LHCN-M2 (cell line): ENCODE results near the gene PASD1. TPM values are rescaled to one million over a fixed set of nuclear protein-coding genes. Genes with fewer than 3 reads are reported as not detected.
"Not testable (repeated sequence)": the region's sequence is repeated elsewhere in the genome, so short reads cannot be mapped to it uniquely, and the experiment has no call there.

Source experiments
- DNase-seq: peaks from one replicate; pipeline ENCODE4 v3.0.0-alpha.2; 2012; ENCODE audit warnings: low read depth
- total RNA-seq: library from RNA; depleted of rRNA; stranded (reverse); fragments of >200 nt; gene quantifications from 2 replicates; pipeline ENCODE4 v1.2.3, GENCODE V29; 2014

PASD1 gene
- total RNA-seq, 1 experiment from 2014 or later: not detected

GRCh38 chrX:151624677-151625076 is 61.2 kb downstream of the PASD1 start:
- no peak for DNase-seq

GRCh38 chrX:151631822-151632221 is 68.3 kb downstream of the PASD1 start:
- no peak for DNase-seq

GRCh38 chrX:151633157-151633556 is 69.7 kb downstream of the PASD1 start:
- no peak for DNase-seq

DNA sequence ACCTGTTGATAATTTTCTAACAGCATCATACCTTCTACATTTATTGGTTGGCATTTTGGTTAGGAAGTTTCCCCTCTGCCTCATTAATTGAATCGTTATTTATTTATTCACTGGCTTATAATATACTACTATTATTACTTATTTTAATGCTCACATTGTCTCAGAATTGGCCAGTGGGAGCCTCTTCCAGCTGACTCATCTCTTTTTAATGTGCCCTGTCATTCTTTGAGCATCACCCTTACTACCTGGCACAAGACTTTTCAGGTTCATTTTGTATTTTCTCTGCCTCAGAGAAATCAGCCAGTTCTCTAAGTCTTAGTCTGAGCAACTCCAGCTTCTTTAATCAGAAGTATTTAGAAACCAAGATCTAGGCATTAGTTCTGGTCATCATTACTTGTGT is 71.5 kb downstream of the PASD1 start:
- no peak for DNase-seq

- no peak for DNase-seq
Measured at GRCh38 chrX:151641564-151641963, 78.1 kb downstream of the PASD1 start.

DNA sequence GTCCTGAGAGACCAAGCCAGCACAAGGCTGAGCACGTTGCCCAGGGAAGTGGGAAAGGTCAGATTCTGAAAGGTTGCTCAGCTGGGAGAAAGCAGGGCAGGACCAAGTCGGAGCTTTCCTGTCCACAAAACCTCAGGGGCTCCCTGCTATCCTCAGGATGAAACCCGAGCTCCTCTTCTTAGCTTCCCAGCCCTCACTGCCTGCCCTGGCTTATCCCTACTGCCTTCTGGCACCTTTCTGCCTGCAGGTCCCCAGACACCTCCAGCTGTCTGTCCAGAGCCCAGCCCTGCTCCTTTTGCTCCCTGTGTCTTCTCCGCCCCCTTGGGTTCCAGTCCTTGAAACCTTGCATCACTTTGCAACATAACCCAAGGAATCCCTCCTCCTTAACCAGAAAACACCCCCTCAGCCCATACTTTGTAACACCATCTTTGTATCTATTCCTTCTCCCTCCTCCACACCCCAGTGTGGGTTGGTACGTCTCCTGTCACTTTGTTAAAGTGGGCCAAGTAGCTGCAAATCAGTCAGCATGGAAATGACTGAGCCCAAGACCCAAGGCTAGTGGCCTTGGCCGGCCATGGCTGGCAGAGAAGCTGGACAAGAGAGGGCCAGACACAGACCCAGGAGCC is 111.8 kb downstream of the PASD1 start:
- no peak for DNase-seq

- DNase-seq: no peak
Measured at GRCh38 chrX:151676196-151676595, 112.7 kb downstream of the PASD1 start.

DNA sequence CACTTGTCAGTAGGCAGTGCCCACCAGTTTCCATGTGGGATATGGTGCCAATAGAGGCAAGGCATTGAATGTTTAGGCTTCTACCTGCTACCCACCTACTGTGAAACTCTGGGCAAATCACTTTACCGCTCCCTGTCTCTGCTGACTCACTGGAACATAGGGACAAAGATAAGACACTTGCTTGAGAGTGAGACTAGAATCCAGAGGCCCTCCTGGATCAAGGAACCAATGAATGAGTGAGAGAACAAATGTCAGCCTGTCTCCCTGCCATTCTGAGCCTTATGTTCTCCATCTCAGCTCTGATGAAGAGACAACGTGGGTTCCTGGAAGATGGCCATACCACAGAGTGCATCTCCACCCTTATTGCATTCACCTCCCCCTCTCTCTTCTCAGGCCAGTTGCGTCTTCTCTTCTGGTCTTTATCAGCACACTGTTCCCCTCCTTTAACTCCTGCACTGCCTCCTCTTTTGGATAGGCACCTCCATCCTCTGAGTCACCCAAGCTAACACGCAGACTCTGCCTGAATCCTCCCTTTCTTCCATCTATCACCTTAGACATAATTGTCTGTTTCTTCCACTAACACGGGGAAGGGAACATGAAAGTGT is 116.4 kb downstream of the PASD1 start:
- no peak for DNase-seq

DNA sequence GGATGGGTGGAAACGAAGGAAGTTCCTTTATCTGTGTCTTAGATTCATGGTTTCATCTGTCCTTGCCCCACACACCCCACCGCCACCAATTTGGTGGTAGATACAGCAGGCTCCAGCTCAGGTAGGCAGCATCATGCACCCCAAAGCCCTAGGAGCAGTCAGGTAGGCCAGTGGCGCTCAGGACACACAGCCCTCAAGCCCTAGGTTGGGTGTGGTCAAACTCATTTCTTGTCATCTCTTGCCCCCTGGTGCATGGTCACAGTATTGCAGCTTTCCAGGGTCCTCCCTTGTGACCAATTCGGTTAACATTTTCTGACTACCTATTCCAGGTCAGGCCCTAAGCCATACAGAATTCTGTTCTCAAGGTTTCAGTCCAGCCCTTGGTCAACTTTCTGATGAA is 117.3 kb downstream of the PASD1 start:
- DNase-seq: peak; percentile 0

- no peak for DNase-seq
Measured at GRCh38 chrX:151687635-151688034, 124.2 kb downstream of the PASD1 start.

- no peak for DNase-seq
Measured at GRCh38 chrX:151688695-151689094, 125.2 kb downstream of the PASD1 start.

- DNase-seq: no peak
Measured at GRCh38 chrX:151692825-151693224, 129.3 kb downstream of the PASD1 start.

DNA sequence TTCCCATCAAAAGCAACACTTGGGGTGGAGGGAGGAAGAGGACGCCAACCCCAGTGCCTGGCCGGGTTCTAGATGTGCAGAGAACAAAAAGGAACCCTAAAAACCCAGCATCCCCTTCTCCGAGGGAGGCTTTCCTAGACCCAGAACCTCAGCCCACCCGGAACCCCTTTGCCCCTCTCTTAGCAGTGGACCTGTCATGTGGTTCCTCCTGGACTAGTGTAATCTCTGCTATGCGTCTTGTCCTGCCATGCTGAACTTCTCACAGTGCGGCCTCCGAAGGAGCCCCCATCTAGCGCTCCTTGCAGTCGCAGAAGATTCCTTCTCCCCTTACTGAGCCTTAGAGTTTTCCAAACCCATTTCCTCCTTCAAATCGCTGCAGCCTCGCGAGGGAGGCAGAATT is 130.6 kb downstream of the PASD1 start:
- DNase-seq: no peak

GRCh38 chrX:151694661-151695582 is 131.4 kb downstream of the PASD1 start, which contains the start of gene PRRG3:
Gene PRRG3 (plus strand): TSS chrX:151695458. CDS start chrX:151698815, 3,357 bp downstream.
- DNase-seq: no peak

GRCh38 chrX:151695583-151696340 is 132.3 kb downstream of the PASD1 start:
- no peak for DNase-seq

GRCh38 chrX:151697082-151697481 is 133.6 kb downstream of the PASD1 start:
- not testable (repeated sequence) for DNase-seq

DNA sequence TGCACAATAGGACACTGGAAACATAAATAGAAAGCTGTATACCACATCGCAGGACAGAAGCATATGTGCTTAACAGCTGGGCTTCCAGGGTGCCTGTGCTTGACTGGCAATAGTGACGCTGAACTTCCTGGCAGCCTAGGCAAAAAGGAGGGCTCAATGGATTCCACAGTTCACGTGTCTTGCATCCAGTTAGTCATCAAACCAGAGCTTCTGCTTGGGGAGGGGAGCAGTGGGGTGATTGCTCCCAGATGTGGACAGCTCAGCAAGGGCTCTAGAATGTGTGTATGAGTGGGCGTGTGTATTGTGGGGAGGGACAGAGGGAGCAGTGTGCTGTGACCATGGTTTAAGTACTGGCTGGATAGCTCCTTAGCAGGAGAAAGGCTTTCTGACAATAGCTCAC is 134.0 kb downstream of the PASD1 start:
- DNase-seq: no peak

GRCh38 chrX:151698485-151698884 is 135.0 kb downstream of the PASD1 start:
- DNase-seq: no peak

DNA sequence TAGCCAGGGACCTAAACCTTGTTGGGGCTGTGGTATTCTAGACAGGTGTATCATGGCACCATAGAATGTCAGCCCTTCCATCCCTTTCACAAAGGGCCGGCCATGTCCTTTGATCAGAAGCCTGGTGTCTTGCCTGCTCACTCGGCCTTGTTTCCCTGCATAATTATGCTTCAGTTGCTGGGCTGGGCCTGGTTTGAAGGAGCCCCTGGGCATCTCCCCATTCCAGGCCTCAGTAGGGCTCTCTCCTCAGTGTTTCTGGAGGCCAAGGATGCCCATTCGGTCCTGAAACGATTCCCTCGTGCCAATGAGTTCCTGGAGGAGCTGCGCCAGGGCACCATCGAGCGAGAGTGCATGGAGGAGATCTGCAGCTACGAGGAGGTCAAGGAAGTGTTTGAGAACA is 136.3 kb downstream of the PASD1 start:
- DNase-seq: no peak

GRCh38 chrX:151700581-151700980 is 137.1 kb downstream of the PASD1 start:
- no peak for DNase-seq

- DNase-seq: no peak
Measured at GRCh38 chrX:151701071-151701470, 137.6 kb downstream of the PASD1 start.

DNA sequence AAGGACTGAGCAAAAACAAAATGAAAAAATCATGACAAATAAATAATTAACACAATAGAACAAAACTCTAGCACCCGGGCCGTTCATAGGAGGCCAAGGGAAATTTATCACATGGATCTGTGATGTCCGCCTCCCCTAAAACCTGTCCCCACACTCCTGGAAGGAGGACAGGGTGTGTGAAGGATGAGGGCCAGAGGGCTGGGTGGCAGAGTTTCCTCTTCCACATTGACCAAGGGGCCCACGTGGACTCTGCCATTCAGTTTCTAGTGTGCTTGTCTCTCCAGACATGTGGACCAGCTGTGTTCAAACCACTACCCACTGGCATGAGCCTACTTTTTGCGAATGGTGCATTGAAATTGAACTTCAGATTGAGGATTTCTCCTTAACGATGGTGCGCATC is 138.1 kb downstream of the PASD1 start:
- DNase-seq: no peak
